Activated naive CD4-positive, alpha-beta T cell treated with anti-CD3 and anti-CD28 coated beads for 36 hours (primary cell): ENCODE measurements around the gene CDH2. TPM values are rescaled to one million over a fixed set of nuclear protein-coding genes. Genes with fewer than 3 reads are reported as not detected.

Experiments used
- CTCF ChIA-PET: fragments of 350-600 bp; sonication (Branson Sonifier 250); formaldehyde crosslinking; loops from one replicate; lab custom pipeline; 2021; ENCODE audit warnings: antibody characterized with exemption; lab: Charles Lee
- DNase-seq: peaks from one replicate; pipeline ENCODE4 v3.0.0-alpha.2; 2020
- H3K27ac Mint-ChIP-seq: one replicate; pipeline ENCODE4 v1.8.0; 2021; ENCODE audit warnings: mild to moderate bottlenecking, mixed read lengths
- H3K27me3 Mint-ChIP-seq: one replicate; pipeline ENCODE4 v1.8.0; 2021; ENCODE audit warnings: low read depth, mixed read lengths
- H3K36me3 Mint-ChIP-seq: one replicate; pipeline ENCODE4 v1.8.0; 2021; ENCODE audit warnings: low read depth, mixed read lengths
- H3K4me1 Mint-ChIP-seq: one replicate; pipeline ENCODE4 v1.8.0; 2021; ENCODE audit warnings: low read depth, mixed read lengths
- H3K4me3 Mint-ChIP-seq: one replicate; pipeline ENCODE4 v1.8.0; 2021; ENCODE audit warnings: mild to moderate bottlenecking, moderate library complexity, mixed read lengths
- H3K9me3 Mint-ChIP-seq: one replicate; pipeline ENCODE4 v1.8.0; 2021; ENCODE audit warnings: mixed read lengths
- intact Hi-C: fragments of 100-400 bp; cut with micrococcal nuclease; formaldehyde crosslinking; loops from one replicate; pipeline ENCODE4 v1.15.1; 2023
- total RNA-seq, 2 experiments: library from RNA; stranded (reverse); gene quantifications; one replicate each; pipeline ENCODE4 v1.2.3, GENCODE V29; 2021

The CDH2 gene
- total RNA-seq, 2 experiments from 2014 or later, result not detected

GRCh38 chr18:28012336-28012735, 164.6 kb downstream of the CDH2 start:
- peaks cover 3% of the 10 kb centered on the region for H3K9me3 Mint-ChIP-seq
- H3K4me1 Mint-ChIP-seq, result no peaks in the 10 kb centered on the region
- no peaks in the 10 kb centered on the region for H3K36me3 Mint-ChIP-seq
- CTCF ChIA-PET, result no interaction called here
- no peak overlapping the region for H3K4me3 Mint-ChIP-seq
- H3K27me3 Mint-ChIP-seq, result no peaks in the 10 kb centered on the region
- no peak overlapping the region for H3K27ac Mint-ChIP-seq
- intact Hi-C loops, result no loop called here
- DNase-seq, result no peak

DNA sequence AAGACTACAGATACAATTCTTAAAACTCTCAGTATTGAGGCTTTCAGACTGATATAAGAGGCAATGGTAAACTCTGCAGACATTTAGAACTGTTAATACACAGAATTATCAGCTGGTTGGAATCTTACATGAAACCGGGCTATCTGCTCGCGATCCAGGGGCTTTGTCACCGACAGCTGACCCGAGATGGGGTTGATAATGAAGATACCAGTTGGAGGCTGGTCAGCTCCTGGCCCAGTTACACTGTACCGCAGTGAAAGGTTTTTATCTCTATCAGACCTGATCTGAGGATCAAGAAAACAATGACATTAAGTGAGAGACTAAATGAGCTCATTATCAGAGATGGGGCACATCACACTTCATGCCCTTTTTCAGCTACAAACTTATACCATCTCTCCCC, 167.3 kb downstream of the CDH2 start:
- Mint-ChIP-seq H3K27me3 (no peaks in the 10 kb centered on the region), H3K4me3 (no peak overlapping the region), H3K36me3 (no peaks in the 10 kb centered on the region), H3K27ac (no peak overlapping the region), H3K4me1 (no peaks in the 10 kb centered on the region), H3K9me3 (peaks cover 1% of the 10 kb centered on the region)
- intact Hi-C loops, result no loop called here
- CTCF ChIA-PET, result no interaction called here
- no peak for DNase-seq

DNA sequence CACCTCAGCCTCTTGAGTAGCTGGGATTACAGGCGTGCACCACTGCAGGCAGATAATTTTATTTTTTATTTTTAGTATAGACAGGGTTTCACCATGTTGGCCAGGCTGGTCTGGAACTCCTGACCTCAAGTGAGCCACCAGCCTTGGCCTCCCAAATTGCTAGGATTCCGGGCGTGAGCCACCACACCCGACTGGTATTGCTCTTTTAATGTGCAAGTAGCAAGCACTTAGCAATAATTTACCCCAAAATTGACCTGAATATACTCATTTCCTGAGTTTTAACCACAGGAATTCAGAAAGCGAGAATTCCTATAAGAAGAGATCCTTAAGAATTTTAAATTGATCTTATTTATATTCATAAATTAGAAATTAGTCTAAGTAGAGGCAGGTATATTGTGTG, 169.1 kb downstream of the CDH2 start:
- Mint-ChIP-seq H3K9me3 (peaks cover 1% of the 10 kb centered on the region), H3K27me3 (no peaks in the 10 kb centered on the region), H3K27ac (no peak overlapping the region), H3K36me3 (no peaks in the 10 kb centered on the region), H3K4me1 (no peaks in the 10 kb centered on the region), H3K4me3 (no peak overlapping the region)
- no peak for DNase-seq
- intact Hi-C loops, result no loop called here
- CTCF ChIA-PET, result no interaction called here

- H3K9me3 Mint-ChIP-seq, result no peaks in the 10 kb centered on the region
- no peaks in the 10 kb centered on the region for H3K36me3 Mint-ChIP-seq
- no peak overlapping the region for H3K27ac Mint-ChIP-seq
- intact Hi-C loops, result no loop called here
- H3K4me3 Mint-ChIP-seq, result no peak overlapping the region
- CTCF ChIA-PET, result no interaction called here
- DNase-seq, result no peak
- H3K4me1 Mint-ChIP-seq, result no peaks in the 10 kb centered on the region
- no peaks in the 10 kb centered on the region for H3K27me3 Mint-ChIP-seq
Measured at GRCh38 chr18:28005164-28005563, 171.8 kb downstream of the CDH2 start.

GRCh38 chr18:28004606-28005005, 172.3 kb downstream of the CDH2 start:
- no peak for DNase-seq
- CTCF ChIA-PET, result interaction anchor here (0.8 kb wide), 1 partner anchor 184 kb away, joined by 3 read pairs; no protein-coding TSS in a partner anchor

DNA sequence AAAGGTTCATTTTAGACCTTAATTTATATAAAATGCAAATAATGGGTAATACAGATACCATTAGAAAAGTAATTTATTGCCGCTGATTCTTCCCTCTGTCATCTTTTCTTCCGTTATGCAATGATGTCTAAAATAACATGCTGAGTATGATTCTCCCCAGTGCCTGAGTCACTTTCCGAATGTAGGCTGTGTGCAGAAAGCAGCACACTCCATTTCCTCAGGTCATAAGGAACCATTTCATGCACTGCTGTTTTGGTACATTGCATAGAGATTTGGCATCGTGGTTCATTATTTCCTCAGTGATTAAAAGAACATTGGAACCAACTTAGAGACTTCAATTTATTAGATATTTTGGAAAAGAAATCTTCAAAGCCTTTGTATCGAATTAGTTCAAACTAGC, 173.5 kb downstream of the CDH2 start:
- Mint-ChIP-seq H3K9me3 (no peaks in the 10 kb centered on the region), H3K27me3 (no peaks in the 10 kb centered on the region), H3K36me3 (no peaks in the 10 kb centered on the region), H3K4me3 (no peak overlapping the region), H3K4me1 (no peaks in the 10 kb centered on the region), H3K27ac (no peak overlapping the region)
- CTCF ChIA-PET, result no interaction called here
- no peak for DNase-seq
- intact Hi-C loops, result no loop called here

More at GRCh38 chr18:28004606-28005005, 172.3 kb downstream of the CDH2 start:
- Mint-ChIP-seq H3K27me3 (no peaks in the 10 kb centered on the region), H3K4me1 (no peaks in the 10 kb centered on the region), H3K4me3 (no peak overlapping the region), H3K36me3 (no peaks in the 10 kb centered on the region), H3K27ac (no peak overlapping the region), H3K9me3 (no peaks in the 10 kb centered on the region)
- intact Hi-C loops, result no loop called here

DNA sequence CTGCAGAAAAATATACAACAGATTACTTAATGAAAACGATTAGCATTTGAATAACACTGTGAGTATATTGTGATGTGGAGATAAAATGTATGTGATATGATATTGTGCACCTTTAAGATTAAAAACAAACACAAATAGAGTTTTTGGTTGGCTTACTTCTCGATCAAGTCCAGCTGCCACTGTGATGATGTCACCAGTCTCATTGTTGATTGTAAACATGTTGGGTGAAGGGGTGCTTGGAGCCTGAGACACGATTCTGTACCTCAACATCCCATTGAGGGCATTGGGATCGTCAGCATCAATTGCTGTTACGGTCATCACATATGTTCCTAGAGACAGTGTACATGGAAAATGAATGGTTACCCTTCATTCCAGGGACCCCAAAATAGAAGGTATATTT, 174.1 kb downstream of the CDH2 start:
- Mint-ChIP-seq H3K36me3 (no peaks in the 10 kb centered on the region), H3K4me1 (no peaks in the 10 kb centered on the region), H3K4me3 (no peak overlapping the region), H3K27me3 (no peaks in the 10 kb centered on the region), H3K27ac (no peak overlapping the region), H3K9me3 (no peaks in the 10 kb centered on the region)
- no peak for DNase-seq
- CTCF ChIA-PET, result no interaction called here
- intact Hi-C loops, result no loop called here

GRCh38 chr18:27996801-27997272, 180.1 kb downstream of the CDH2 start:
- DNase-seq, result no peak
- no peaks in the 10 kb centered on the region for H3K27me3 Mint-ChIP-seq
- no peak overlapping the region for H3K4me3 Mint-ChIP-seq
- H3K36me3 Mint-ChIP-seq, result no peaks in the 10 kb centered on the region
- no peaks in the 10 kb centered on the region for H3K4me1 Mint-ChIP-seq
- CTCF ChIA-PET, result no interaction called here
- peaks cover 8% of the 10 kb centered on the region for H3K9me3 Mint-ChIP-seq
- H3K27ac Mint-ChIP-seq, result no peak overlapping the region
- intact Hi-C loops, result no loop called here

DNA sequence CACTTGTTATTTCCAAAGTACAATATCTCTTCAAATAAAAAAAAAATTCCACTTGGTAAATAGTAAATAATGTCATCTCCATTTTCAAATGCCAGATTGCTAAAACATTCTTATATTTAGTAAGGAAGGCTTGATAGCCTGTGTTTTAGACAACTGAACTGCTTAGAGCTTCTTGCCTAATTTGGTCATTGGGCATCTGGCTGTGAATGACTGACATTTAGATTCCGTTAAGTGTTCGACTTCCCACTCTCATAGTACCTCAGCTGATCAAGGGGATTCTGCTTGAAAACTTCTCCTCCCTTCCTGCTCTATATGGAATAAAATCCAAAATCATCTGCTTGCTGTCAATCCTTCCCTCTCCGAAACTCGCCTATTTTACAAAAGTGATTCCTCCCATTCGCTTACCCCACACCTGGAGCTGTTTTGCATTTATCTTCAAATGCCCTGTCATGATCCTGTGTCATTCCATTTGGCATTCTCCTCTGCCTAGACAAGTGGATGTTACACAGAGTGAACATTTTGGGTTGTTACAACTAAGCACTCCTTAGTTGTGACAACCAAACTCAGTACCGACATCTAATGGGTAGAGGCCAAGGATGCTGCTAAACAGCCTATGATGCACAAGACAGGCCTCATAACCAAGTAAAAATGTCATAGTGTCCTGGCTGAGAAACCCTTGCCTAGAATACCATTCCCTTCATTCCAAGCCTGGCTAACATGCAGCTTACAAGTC, 181.0 kb downstream of the CDH2 start:
- intact Hi-C loops, result no loop called here
- CTCF ChIA-PET, result no interaction called here

GRCh38 chr18:27994571-27994970, 182.4 kb downstream of the CDH2 start:
- no peak overlapping the region for H3K4me3 Mint-ChIP-seq

More for the DNA sequence above, 181.0 kb downstream of the CDH2 start:
- H3K27ac Mint-ChIP-seq, result no peak overlapping the region
- H3K9me3 Mint-ChIP-seq, result peaks cover 8% of the 10 kb centered on the region
- H3K36me3 Mint-ChIP-seq, result no peaks in the 10 kb centered on the region
- no peaks in the 10 kb centered on the region for H3K4me1 Mint-ChIP-seq
- no peaks in the 10 kb centered on the region for H3K27me3 Mint-ChIP-seq
- no peak for DNase-seq
- no peak overlapping the region for H3K4me3 Mint-ChIP-seq

GRCh38 chr18:27991391-27991790, 185.5 kb downstream of the CDH2 start:
- no peaks in the 10 kb centered on the region for H3K27me3 Mint-ChIP-seq
- no peak overlapping the region for H3K4me3 Mint-ChIP-seq
- CTCF ChIA-PET, result no interaction called here
- H3K9me3 Mint-ChIP-seq, result peaks cover 1% of the 10 kb centered on the region
- intact Hi-C loops, result no loop called here
- H3K36me3 Mint-ChIP-seq, result no peaks in the 10 kb centered on the region
- H3K4me1 Mint-ChIP-seq, result no peaks in the 10 kb centered on the region
- no peak for DNase-seq
- no peak overlapping the region for H3K27ac Mint-ChIP-seq

More at GRCh38 chr18:27994571-27994970, 182.4 kb downstream of the CDH2 start:
- no peak for DNase-seq
- CTCF ChIA-PET, result no interaction called here
- intact Hi-C loops, result no loop called here
- no peaks in the 10 kb centered on the region for H3K27me3 Mint-ChIP-seq
- H3K27ac Mint-ChIP-seq, result no peak overlapping the region
- peaks cover 8% of the 10 kb centered on the region for H3K9me3 Mint-ChIP-seq
- no peaks in the 10 kb centered on the region for H3K36me3 Mint-ChIP-seq
- H3K4me1 Mint-ChIP-seq, result no peaks in the 10 kb centered on the region

GRCh38 chr18:27985832-27986231, 191.1 kb downstream of the CDH2 start:
- H3K36me3 Mint-ChIP-seq, result no peaks in the 10 kb centered on the region
- H3K9me3 Mint-ChIP-seq, result no peaks in the 10 kb centered on the region
- no peak for DNase-seq
- intact Hi-C loops, result no loop called here
- CTCF ChIA-PET, result no interaction called here
- H3K27me3 Mint-ChIP-seq, result no peaks in the 10 kb centered on the region
- no peaks in the 10 kb centered on the region for H3K4me1 Mint-ChIP-seq
- no peak overlapping the region for H3K4me3 Mint-ChIP-seq
- H3K27ac Mint-ChIP-seq, result no peak overlapping the region

DNA sequence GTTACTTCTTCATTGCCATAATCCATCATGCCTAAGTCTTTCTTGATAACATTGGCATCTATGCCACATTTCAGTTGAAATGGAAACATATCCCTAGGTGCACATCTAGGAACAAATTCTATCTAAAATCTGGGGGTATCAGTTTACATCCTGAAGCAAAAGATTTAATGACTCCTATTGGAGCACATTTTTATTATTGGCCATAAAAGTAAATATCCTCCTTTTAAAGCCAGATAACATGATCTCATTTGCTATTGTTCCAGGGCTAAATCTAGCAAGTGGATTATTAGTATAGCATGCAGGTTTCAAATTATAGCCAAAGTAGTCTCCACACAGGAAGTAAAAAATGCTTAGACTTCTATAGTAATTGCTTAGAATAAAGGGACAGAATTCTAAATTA, 193.2 kb downstream of the CDH2 start:
- CTCF ChIA-PET, result no interaction called here
- Mint-ChIP-seq H3K36me3 (no peaks in the 10 kb centered on the region), H3K27me3 (no peaks in the 10 kb centered on the region), H3K27ac (no peak overlapping the region), H3K4me1 (no peaks in the 10 kb centered on the region), H3K4me3 (no peak overlapping the region), H3K9me3 (no peaks in the 10 kb centered on the region)
- intact Hi-C loops, result no loop called here
- no peak for DNase-seq
